ENCODE data around the gene LRG1.

Gene LRG1

GRCh38 chr19:4538601-4538954 is 1.3 kb downstream of the LRG1 start:
- H3K4me1 ChIP-seq (ENCODE audit: control insufficient read depth in 2 of 2, insufficient read depth in 2 of 2, low read length in 2 of 2), result peaks cover 10 to 11% of the 10 kb centered on the region in 2 donors
- no peaks in the 10 kb centered on the region for H3K9me3 ChIP-seq (ENCODE audit: control insufficient read depth in 2 of 2, low read length in 2 of 2)
- no peak overlapping the region for H3K9ac ChIP-seq (ENCODE audit: low read depth in 1 of 2, low read length in 2 of 2)
- no peak overlapping the region for H3K27ac ChIP-seq (ENCODE audit: low read depth in 2 of 2, low read length in 2 of 2)
- H3K36me3 ChIP-seq (ENCODE audit: control insufficient read depth in 2 of 2, insufficient read depth in 2 of 2, low read length in 2 of 2), result no peaks in the 10 kb centered on the region
- no peak overlapping the region for H3K4me3 ChIP-seq (ENCODE audit: low read length in 2 of 2)
- H3K27me3 ChIP-seq (ENCODE audit: control insufficient read depth in 2 of 2, insufficient read depth in 2 of 2, low read length in 2 of 2), result peaks cover 0 to 5% of the 10 kb centered on the region in 2 donors

- Histone ChIP-seq H3K9ac (ENCODE audit: low read depth in 1 of 2, low read length in 2 of 2) (no peak overlapping the region), H3K36me3 (ENCODE audit: control insufficient read depth in 2 of 2, insufficient read depth in 2 of 2, low read length in 2 of 2) (no peaks in the 10 kb centered on the region), H3K27me3 (ENCODE audit: control insufficient read depth in 2 of 2, insufficient read depth in 2 of 2, low read length in 2 of 2) (peaks cover 0 to 5% of the 10 kb centered on the region in 2 donors), H3K27ac (ENCODE audit: low read depth in 2 of 2, low read length in 2 of 2) (no peak overlapping the region), H3K9me3 (ENCODE audit: control insufficient read depth in 2 of 2, low read length in 2 of 2) (no peaks in the 10 kb centered on the region), H3K4me3 (ENCODE audit: low read length in 2 of 2) (no peak overlapping the region), H3K4me1 (ENCODE audit: control insufficient read depth in 2 of 2, insufficient read depth in 2 of 2, low read length in 2 of 2) (peaks cover 10 to 11% of the 10 kb centered on the region in 2 donors)
Observed at GRCh38 chr19:4537953-4538600, 1.8 kb downstream of the LRG1 start.

- Histone ChIP-seq H3K4me1 (ENCODE audit: control insufficient read depth in 2 of 2, insufficient read depth in 2 of 2, low read length in 2 of 2) (peaks cover 10 to 11% of the 10 kb centered on the region in 2 donors), H3K4me3 (ENCODE audit: low read length in 2 of 2) (no peak overlapping the region), H3K27me3 (ENCODE audit: control insufficient read depth in 2 of 2, insufficient read depth in 2 of 2, low read length in 2 of 2) (peaks cover 0 to 5% of the 10 kb centered on the region in 2 donors), H3K9ac (ENCODE audit: low read depth in 1 of 2, low read length in 2 of 2) (no peak overlapping the region), H3K9me3 (ENCODE audit: control insufficient read depth in 2 of 2, low read length in 2 of 2) (no peaks in the 10 kb centered on the region), H3K27ac (ENCODE audit: low read depth in 2 of 2, low read length in 2 of 2) (no peak overlapping the region), H3K36me3 (ENCODE audit: control insufficient read depth in 2 of 2, insufficient read depth in 2 of 2, low read length in 2 of 2) (no peaks in the 10 kb centered on the region)
Observed at GRCh38 chr19:4536798-4537197, 3.0 kb downstream of the LRG1 start.

- Histone ChIP-seq H3K4me1 (ENCODE audit: control insufficient read depth in 2 of 2, insufficient read depth in 2 of 2, low read length in 2 of 2) (peaks cover 8 to 10% of the 10 kb centered on the region in 2 donors), H3K27ac (ENCODE audit: low read depth in 2 of 2, low read length in 2 of 2) (no peak within 1 kb of the TSS), H3K36me3 (ENCODE audit: control insufficient read depth in 2 of 2, insufficient read depth in 2 of 2, low read length in 2 of 2) (no peaks in the 10 kb centered on the region), H3K4me3 (ENCODE audit: low read length in 2 of 2) (no peak within 1 kb of the TSS), H3K9ac (ENCODE audit: low read depth in 1 of 2, low read length in 2 of 2) (no peak within 1 kb of the TSS), H3K27me3 (ENCODE audit: control insufficient read depth in 2 of 2, insufficient read depth in 2 of 2, low read length in 2 of 2) (peaks cover 0 to 5% of the 10 kb centered on the region in 2 donors), H3K9me3 (ENCODE audit: control insufficient read depth in 2 of 2, low read length in 2 of 2) (no peaks in the 10 kb centered on the region)
Observed at GRCh38 chr19:4534836-4535658, 4.8 kb downstream of the LRG1 start, which contains the start of gene PLIN5. TSS of gene PLIN5 (minus strand) at chr19:4535224. CDS start at chr19:4534074, 1,150 bp downstream.

- H3K4me3 ChIP-seq (ENCODE audit: low read length in 2 of 2), result no peak overlapping the region
- no peaks in the 10 kb centered on the region for H3K36me3 ChIP-seq (ENCODE audit: control insufficient read depth in 2 of 2, insufficient read depth in 2 of 2, low read length in 2 of 2)
- H3K9me3 ChIP-seq (ENCODE audit: control insufficient read depth in 2 of 2, low read length in 2 of 2), result no peaks in the 10 kb centered on the region
- peaks cover 3 to 8% of the 10 kb centered on the region in 2 donors for H3K4me1 ChIP-seq (ENCODE audit: control insufficient read depth in 2 of 2, insufficient read depth in 2 of 2, low read length in 2 of 2)
- no peak overlapping the region for H3K27ac ChIP-seq (ENCODE audit: low read depth in 2 of 2, low read length in 2 of 2)
- no peak overlapping the region for H3K9ac ChIP-seq (ENCODE audit: low read depth in 1 of 2, low read length in 2 of 2)
- peaks cover 0 to 5% of the 10 kb centered on the region in 2 donors for H3K27me3 ChIP-seq (ENCODE audit: control insufficient read depth in 2 of 2, insufficient read depth in 2 of 2, low read length in 2 of 2)
Observed at GRCh38 chr19:4533835-4534424, 5.9 kb downstream of the LRG1 start.

DNA sequence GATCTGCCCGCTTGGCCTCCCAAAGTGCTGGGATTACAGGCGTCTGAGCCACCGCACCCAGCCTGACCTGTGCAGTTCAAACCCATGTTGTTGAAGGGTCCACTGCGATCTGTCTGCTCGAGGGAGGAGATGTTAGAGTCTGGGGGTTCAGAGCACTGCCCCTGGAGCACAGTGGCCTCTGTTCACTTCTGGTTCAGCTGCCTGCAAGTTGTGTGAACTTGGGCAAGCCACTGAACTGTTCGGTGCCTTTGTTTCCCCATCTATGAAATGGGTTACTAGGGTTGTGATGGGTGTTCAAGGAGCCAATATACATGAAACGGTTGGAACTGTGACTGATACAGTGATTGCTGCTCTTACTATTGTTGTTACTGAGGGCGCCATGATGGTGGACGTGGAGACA is 6.5 kb downstream of the LRG1 start:
- H3K27me3 ChIP-seq (ENCODE audit: control insufficient read depth in 2 of 2, insufficient read depth in 2 of 2, low read length in 2 of 2), result peaks cover 0 to 5% of the 10 kb centered on the region in 2 donors
- no peak overlapping the region for H3K9ac ChIP-seq (ENCODE audit: low read depth in 1 of 2, low read length in 2 of 2)
- H3K27ac ChIP-seq (ENCODE audit: low read depth in 2 of 2, low read length in 2 of 2), result no peak overlapping the region
- H3K36me3 ChIP-seq (ENCODE audit: control insufficient read depth in 2 of 2, insufficient read depth in 2 of 2, low read length in 2 of 2), result no peaks in the 10 kb centered on the region
- H3K4me3 ChIP-seq (ENCODE audit: low read length in 2 of 2), result no peak overlapping the region
- no peaks in the 10 kb centered on the region for H3K9me3 ChIP-seq (ENCODE audit: control insufficient read depth in 2 of 2, low read length in 2 of 2)
- peaks cover 3 to 8% of the 10 kb centered on the region in 2 donors for H3K4me1 ChIP-seq (ENCODE audit: control insufficient read depth in 2 of 2, insufficient read depth in 2 of 2, low read length in 2 of 2)

GRCh38 chr19:4531562-4532165 is 8.2 kb downstream of the LRG1 start:
- Histone ChIP-seq H3K27me3 (ENCODE audit: control insufficient read depth in 2 of 2, insufficient read depth in 2 of 2, low read length in 2 of 2) (peaks cover 0 to 5% of the 10 kb centered on the region in 2 donors), H3K9ac (ENCODE audit: low read depth in 1 of 2, low read length in 2 of 2) (no peak overlapping the region), H3K4me3 (ENCODE audit: low read length in 2 of 2) (no peak overlapping the region), H3K9me3 (ENCODE audit: control insufficient read depth in 2 of 2, low read length in 2 of 2) (no peaks in the 10 kb centered on the region), H3K4me1 (ENCODE audit: control insufficient read depth in 2 of 2, insufficient read depth in 2 of 2, low read length in 2 of 2) (peaks cover 3 to 8% of the 10 kb centered on the region in 2 donors), H3K27ac (ENCODE audit: low read depth in 2 of 2, low read length in 2 of 2) (no peak overlapping the region), H3K36me3 (ENCODE audit: control insufficient read depth in 2 of 2, insufficient read depth in 2 of 2, low read length in 2 of 2) (no peaks in the 10 kb centered on the region)

DNA sequence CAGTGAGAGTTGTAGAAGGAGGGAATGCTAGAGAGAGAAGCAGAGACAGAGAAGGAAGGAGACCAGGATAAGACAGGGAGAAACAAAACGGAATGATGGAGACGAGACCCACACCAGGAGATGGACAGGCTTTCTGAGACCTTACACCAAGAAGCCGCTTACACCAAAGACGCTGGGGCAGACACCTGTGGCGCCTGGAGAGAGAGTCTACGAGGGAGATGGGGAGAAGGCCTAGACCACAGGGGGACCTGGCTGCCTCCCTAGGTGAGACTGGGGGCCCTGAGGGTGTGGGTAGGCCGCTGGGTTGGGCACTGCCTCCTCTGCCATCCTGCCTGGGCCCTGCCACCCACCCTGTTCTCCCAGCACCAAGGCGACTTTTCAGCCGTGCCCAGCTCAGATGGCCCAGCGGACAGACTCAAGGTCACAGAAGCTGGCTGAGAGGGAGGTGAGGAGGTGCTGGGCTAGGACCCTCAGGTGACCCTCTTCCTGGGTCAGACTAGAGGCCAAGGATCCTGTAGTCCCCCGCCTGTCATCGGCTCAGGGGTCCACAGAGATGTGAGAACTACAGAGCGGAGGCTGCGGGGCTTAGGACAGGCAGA is 9.8 kb downstream of the LRG1 start:
- no peaks in the 10 kb centered on the region for H3K4me1 ChIP-seq (ENCODE audit: control insufficient read depth in 2 of 2, insufficient read depth in 2 of 2, low read length in 2 of 2)
- H3K36me3 ChIP-seq (ENCODE audit: control insufficient read depth in 2 of 2, insufficient read depth in 2 of 2, low read length in 2 of 2), result no peaks in the 10 kb centered on the region
- H3K27me3 ChIP-seq (ENCODE audit: control insufficient read depth in 2 of 2, insufficient read depth in 2 of 2, low read length in 2 of 2), result no peaks in the 10 kb centered on the region
- H3K4me3 ChIP-seq (ENCODE audit: low read length in 2 of 2), result no peak overlapping the region
- no peaks in the 10 kb centered on the region for H3K9me3 ChIP-seq (ENCODE audit: control insufficient read depth in 2 of 2, low read length in 2 of 2)
- no peak overlapping the region for H3K9ac ChIP-seq (ENCODE audit: low read depth in 1 of 2, low read length in 2 of 2)
- no peak overlapping the region for H3K27ac ChIP-seq (ENCODE audit: low read depth in 2 of 2, low read length in 2 of 2)

DNA sequence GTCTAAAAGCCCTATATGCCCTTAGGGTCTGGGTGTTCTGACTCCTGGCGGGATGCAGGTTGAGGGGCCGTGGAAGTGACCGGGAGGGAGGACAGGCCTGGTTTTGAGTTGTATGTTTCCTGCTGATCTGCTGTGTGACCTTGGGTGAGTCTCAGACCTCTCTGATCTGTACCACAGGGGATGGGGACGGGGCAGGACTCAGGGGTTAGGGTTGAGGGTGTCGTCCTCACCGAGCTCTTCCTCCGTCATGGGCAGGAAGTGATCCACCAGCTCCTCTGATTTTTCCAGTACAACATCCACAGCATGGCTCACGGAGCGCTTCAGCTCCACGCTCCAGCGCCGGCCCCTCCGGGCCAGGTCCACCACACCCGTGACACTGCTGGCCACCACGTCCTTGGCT is 11.0 kb downstream of the LRG1 start:
- no peak overlapping the region for H3K27ac ChIP-seq (ENCODE audit: low read depth in 2 of 2, low read length in 2 of 2)
- H3K4me1 ChIP-seq (ENCODE audit: control insufficient read depth in 2 of 2, insufficient read depth in 2 of 2, low read length in 2 of 2), result no peaks in the 10 kb centered on the region
- H3K4me3 ChIP-seq (ENCODE audit: low read length in 2 of 2), result no peak overlapping the region

More for the DNA sequence above, 11.0 kb downstream of the LRG1 start:
- Histone ChIP-seq H3K9me3 (ENCODE audit: control insufficient read depth in 2 of 2, low read length in 2 of 2) (no peaks in the 10 kb centered on the region), H3K9ac (ENCODE audit: low read depth in 1 of 2, low read length in 2 of 2) (no peak overlapping the region), H3K36me3 (ENCODE audit: control insufficient read depth in 2 of 2, insufficient read depth in 2 of 2, low read length in 2 of 2) (no peaks in the 10 kb centered on the region), H3K27me3 (ENCODE audit: control insufficient read depth in 2 of 2, insufficient read depth in 2 of 2, low read length in 2 of 2) (no peaks in the 10 kb centered on the region)

Data from mucosa of rectum (tissue), 2 donors.